ENCODE measurements around the gene UPK2.

The UPK2 gene

DNA sequence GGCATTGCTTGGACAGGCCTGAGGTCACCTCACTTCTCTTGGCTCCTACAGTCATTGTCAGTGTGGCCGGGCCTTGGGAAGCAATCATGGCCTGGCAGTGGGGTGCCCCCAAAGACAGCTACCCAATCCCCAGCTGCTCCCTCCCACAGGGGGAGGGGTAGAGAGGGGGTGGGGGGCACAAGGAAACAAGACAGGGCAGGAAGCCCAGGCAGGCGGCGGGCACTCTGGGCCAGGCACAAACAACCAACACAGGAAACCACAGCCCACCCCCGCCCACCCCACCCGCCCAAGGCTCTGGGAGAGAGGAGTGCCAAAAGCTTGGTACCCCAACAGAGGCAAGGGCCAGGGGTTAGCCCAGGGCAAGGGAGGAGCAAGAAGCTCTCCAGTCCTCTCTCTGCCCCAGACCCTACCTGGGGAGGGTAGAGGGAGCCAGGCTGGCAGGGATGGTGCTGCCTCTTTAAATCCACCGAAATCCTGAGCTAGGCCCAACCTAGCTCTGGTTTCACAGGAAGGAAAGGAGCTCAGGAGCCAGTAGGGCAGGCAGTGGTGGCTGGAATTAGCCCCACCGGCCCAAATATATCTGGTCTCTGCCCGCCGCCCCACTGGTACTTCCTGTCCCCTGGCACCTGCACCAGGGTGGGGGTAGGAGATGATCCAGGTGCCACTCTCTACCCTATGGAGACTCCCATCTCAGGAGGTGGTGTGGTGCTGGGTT is 42.5 kb upstream of the UPK2 start:
- peaks cover 83% of the 10 kb centered on the region for H3K4me1 ChIP-seq (ENCODE audit: control insufficient read depth, low read depth, low read length)
- H3K27me3 ChIP-seq (ENCODE audit: control insufficient read depth, insufficient read depth, low read length), result no peaks in the 10 kb centered on the region
- no peaks in the 10 kb centered on the region for H3K9me3 ChIP-seq (ENCODE audit: control insufficient read depth, low read depth, low read length)
- H3K27ac ChIP-seq (ENCODE audit: low read length), result peak overlapping the region; percentile 27
- no peaks in the 10 kb centered on the region for H3K36me3 ChIP-seq (ENCODE audit: control insufficient read depth, low read depth, low read length)
- no peak overlapping the region for H3K9ac ChIP-seq (ENCODE audit: low read length)
- H3K4me3 ChIP-seq (ENCODE audit: low read length), result peak overlapping the region; percentile 62

DNA sequence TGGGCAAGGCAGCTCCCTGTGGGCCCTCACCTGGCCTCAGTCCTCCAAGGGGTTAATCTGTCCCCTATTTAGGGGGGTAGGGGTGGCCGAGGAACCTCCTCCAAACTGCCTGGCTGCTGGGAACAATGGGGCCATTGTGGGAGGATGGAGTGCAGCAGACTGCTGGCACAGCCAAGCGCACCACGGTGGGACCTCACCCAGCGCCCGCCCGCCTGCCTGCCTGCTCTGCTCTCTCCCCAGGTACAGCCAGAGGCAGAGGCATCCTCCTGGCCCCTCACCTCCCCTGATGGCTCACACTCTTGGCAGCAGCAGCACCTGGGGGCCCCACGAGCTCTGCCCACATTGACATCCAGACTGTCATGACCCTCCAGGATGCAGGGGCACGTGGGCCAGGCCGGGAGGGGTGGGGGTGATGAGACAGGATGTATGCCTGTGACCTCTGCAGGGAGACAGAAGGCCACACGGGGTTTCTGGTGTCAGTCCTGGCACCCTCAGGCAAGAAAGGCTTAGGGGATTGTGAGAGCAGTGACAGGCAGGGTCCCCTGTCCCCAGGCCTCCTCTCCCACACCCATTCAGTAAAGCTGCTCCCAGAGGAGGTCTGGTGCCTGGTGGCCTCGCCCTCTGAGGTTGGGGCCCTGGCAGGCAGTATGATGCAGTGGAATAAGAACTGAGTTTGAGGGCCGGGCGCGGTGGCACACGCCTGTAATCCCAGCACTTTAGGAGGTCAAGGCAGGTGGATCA is 41.8 kb upstream of the UPK2 start:
- no peaks in the 10 kb centered on the region for H3K36me3 ChIP-seq (ENCODE audit: control insufficient read depth, low read depth, low read length)
- H3K27ac ChIP-seq (ENCODE audit: low read length), result no peak overlapping the region
- no peak overlapping the region for H3K4me3 ChIP-seq (ENCODE audit: low read length)
- H3K4me1 ChIP-seq (ENCODE audit: control insufficient read depth, low read depth, low read length), result peaks cover 81% of the 10 kb centered on the region
- H3K9ac ChIP-seq (ENCODE audit: low read length), result no peak overlapping the region
- H3K27me3 ChIP-seq (ENCODE audit: control insufficient read depth, insufficient read depth, low read length), result no peaks in the 10 kb centered on the region
- H3K9me3 ChIP-seq (ENCODE audit: control insufficient read depth, low read depth, low read length), result no peaks in the 10 kb centered on the region

DNA sequence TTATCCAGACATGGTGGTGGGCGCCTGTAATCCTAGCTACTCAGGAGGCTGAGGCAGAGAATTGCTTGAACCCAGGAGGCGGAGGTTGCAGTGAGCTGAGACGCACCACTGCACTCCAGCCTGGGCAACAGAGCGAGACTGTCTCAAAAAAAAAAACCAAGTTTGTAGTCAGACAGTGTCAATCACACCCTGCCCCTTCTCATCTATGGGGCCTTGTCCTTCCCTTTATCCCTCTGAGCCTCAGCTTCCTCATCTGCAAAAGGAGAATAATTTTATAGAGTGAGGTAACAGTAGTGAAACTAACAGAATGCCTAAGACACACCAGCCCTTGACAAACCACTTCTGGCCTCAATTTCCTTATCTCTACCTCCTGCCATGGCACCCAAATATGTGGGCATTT is 41.1 kb upstream of the UPK2 start:
- Histone ChIP-seq H3K9ac (ENCODE audit: low read length) (no peak overlapping the region), H3K27ac (ENCODE audit: low read length) (no peak overlapping the region)

DNA sequence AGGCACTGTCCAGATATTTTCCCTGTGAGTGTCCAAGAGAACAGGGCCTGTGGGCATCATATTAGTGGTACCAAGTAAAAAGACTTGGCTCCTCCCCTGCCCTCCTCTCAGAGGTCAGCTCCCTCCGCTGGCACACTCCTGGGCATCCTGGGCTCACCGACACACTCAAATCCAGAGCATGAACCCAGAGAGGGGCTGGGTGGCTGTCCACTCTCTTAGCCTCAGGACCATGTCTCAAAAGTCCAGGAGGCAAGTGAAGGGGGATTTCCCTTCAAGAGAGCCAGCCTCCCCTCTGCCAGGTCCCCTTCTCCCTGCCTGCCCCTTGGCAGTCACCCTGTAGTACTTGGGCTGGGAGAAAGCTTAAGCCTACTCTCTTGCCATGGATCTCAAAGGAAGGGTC is 40.7 kb upstream of the UPK2 start:
- Histone ChIP-seq H3K9ac (ENCODE audit: low read length) (no peak overlapping the region), H3K9me3 (ENCODE audit: control insufficient read depth, low read depth, low read length) (no peaks in the 10 kb centered on the region), H3K27me3 (ENCODE audit: control insufficient read depth, insufficient read depth, low read length) (no peaks in the 10 kb centered on the region), H3K36me3 (ENCODE audit: control insufficient read depth, low read depth, low read length) (no peaks in the 10 kb centered on the region), H3K27ac (ENCODE audit: low read length) (no peak overlapping the region), H3K4me3 (ENCODE audit: low read length) (no peak overlapping the region), H3K4me1 (ENCODE audit: control insufficient read depth, low read depth, low read length) (peaks cover 83% of the 10 kb centered on the region)

More for the DNA sequence above, 41.1 kb upstream of the UPK2 start:
- H3K36me3 ChIP-seq (ENCODE audit: control insufficient read depth, low read depth, low read length), result no peaks in the 10 kb centered on the region
- H3K4me3 ChIP-seq (ENCODE audit: low read length), result no peak overlapping the region
- H3K9me3 ChIP-seq (ENCODE audit: control insufficient read depth, low read depth, low read length), result no peaks in the 10 kb centered on the region
- peaks cover 82% of the 10 kb centered on the region for H3K4me1 ChIP-seq (ENCODE audit: control insufficient read depth, low read depth, low read length)
- H3K27me3 ChIP-seq (ENCODE audit: control insufficient read depth, insufficient read depth, low read length), result no peaks in the 10 kb centered on the region

DNA sequence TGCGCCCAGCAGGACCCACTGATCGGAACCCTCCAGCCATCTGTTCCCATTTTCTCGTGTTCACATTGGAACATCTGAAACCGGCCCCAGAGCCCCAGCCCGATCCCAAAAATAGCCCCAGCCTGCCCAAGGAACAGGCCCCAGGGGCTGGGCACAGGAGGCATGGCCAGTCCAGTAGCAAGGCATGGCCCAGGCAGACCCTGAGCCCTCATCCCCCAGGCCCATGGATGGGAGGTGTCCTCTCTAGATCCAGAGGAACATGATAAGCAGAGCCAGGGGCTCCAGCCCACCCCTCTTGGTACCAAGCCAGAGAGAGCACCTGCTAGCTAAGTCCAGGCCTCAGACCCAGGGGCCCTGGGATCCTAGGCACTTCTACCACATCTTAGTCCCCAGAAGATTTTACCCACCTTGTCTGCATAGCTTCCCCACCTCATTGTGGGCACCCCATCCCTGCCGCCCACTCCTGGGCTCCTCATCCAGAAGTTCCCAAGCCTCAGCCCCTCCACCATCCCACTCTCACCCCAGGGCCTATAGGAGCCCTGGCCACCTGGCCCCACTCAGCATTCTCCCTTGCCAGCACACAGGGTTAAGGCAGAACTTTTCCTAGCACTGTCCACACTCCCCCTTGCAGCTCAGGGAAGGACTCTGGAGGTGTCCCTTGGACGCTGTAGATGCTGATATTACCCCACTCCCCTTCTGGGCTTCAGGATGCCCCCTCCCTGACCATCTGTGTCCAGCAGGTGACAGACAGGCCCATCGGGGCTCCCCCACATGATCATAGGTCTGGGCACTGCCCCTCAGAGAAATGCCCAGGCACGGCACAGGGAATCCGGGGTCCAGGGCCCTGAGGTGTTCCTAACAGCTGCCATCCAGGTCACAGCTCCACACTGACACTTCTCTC is 39.9 kb upstream of the UPK2 start:
- no peaks in the 10 kb centered on the region for H3K36me3 ChIP-seq (ENCODE audit: control insufficient read depth, low read depth, low read length)
- no peak overlapping the region for H3K27ac ChIP-seq (ENCODE audit: low read length)
- no peak overlapping the region for H3K9ac ChIP-seq (ENCODE audit: low read length)
- no peak overlapping the region for H3K4me3 ChIP-seq (ENCODE audit: low read length)
- H3K9me3 ChIP-seq (ENCODE audit: control insufficient read depth, low read depth, low read length), result no peaks in the 10 kb centered on the region
- peaks cover 90% of the 10 kb centered on the region for H3K4me1 ChIP-seq (ENCODE audit: control insufficient read depth, low read depth, low read length)
- no peaks in the 10 kb centered on the region for H3K27me3 ChIP-seq (ENCODE audit: control insufficient read depth, insufficient read depth, low read length)

DNA sequence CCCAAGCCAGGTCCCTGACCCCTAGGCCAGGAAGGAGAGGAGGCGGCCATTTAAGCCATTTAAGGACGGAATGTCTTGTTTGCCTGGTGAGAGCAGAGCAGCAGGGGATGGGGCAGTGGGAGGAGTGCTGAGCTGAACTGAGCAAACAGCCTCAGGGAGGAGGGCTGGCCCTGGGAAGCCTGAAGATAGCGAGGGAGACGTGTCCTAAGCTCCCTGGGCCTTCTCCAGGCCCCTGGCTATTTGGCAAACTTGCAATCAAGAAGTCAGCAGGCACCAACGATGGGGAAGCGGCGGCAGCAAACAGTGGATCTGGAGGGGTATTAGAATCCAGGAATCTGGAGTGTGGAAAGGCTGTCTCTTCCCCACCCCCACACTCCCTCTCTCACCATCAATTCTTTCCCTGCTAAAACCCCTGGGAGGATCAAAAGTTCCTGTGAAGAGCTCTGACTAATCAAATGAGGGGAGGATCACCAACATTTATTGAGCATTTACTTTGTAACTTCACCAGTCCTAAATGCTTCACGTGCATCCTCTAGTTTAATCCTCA is 39.2 kb upstream of the UPK2 start:
- Histone ChIP-seq H3K4me1 (ENCODE audit: control insufficient read depth, low read depth, low read length) (peaks cover 90% of the 10 kb centered on the region), H3K27me3 (ENCODE audit: control insufficient read depth, insufficient read depth, low read length) (no peaks in the 10 kb centered on the region), H3K9me3 (ENCODE audit: control insufficient read depth, low read depth, low read length) (no peaks in the 10 kb centered on the region), H3K9ac (ENCODE audit: low read length) (no peak overlapping the region), H3K4me3 (ENCODE audit: low read length) (peak overlapping the region; percentile 36), H3K27ac (ENCODE audit: low read length) (no peak overlapping the region), H3K36me3 (ENCODE audit: control insufficient read depth, low read depth, low read length) (no peaks in the 10 kb centered on the region)

DNA sequence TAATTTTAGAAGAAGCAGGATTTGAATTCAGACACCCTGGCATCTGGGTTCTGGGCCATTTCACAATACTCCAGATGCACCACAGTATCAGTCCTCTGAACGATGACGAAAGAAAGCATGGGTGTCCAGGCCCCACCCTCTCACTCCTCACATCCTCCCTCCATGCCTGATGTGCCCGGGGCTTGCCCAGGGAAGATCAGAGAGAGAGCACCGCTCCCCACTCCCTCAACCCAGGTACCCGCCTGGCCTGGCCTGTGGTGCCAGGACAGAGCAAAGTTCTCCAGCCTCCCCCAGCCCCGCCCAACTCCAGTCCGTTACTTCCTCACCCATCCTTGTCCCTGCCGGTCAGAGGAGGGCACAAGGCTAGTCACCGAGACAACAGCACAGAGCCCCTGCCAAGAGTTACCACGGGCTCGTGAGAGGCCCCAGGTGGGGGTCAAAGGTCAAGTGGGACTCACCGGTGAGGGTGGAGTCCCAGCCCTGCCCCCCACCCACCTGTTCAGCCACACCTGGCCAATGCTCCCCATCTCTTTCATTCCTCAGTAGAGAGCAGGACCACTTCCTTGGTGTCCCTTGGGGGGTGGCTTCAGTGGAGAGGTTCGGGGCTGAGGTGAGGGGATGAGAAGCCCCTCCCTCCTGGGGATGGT is 38.5 kb upstream of the UPK2 start:
- no peaks in the 10 kb centered on the region for H3K27me3 ChIP-seq (ENCODE audit: control insufficient read depth, insufficient read depth, low read length)
- H3K4me1 ChIP-seq (ENCODE audit: control insufficient read depth, low read depth, low read length), result peaks cover 86% of the 10 kb centered on the region
- H3K27ac ChIP-seq (ENCODE audit: low read length), result peak overlapping the region; percentile 86
- H3K36me3 ChIP-seq (ENCODE audit: control insufficient read depth, low read depth, low read length), result no peaks in the 10 kb centered on the region
- H3K4me3 ChIP-seq (ENCODE audit: low read length), result peak overlapping the region; percentile 36
- no peak overlapping the region for H3K9ac ChIP-seq (ENCODE audit: low read length)
- no peaks in the 10 kb centered on the region for H3K9me3 ChIP-seq (ENCODE audit: control insufficient read depth, low read depth, low read length)

DNA sequence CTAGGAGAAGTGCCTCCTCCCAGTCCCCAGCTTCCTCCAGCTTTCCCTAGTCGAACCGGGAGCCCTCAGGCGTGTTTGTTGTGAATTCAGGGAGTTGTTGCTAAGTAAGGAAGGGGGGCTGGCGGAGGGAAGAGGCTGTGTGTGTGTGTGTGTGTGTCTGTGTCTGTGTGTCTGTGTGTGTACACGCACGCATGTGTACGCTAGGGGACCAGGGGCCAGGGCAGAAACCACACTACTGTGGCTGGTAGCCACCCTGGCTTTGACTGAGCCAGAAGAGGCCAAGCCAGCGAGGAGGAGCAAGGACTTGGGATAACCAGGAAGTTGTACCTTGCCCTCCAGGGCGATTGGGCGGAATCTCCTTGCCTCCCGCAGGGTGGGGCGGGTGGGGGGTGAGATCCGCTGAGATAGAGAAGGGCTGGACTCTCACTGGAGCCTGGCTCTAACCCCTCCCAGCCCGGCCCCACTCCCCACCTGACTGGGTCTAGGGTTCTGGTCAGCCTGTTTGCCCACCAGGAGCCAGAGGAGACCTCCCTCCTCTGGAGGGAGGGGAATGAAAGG is 37.9 kb upstream of the UPK2 start:
- H3K4me3 ChIP-seq (ENCODE audit: low read length), result peak overlapping the region; percentile 36
- no peaks in the 10 kb centered on the region for H3K36me3 ChIP-seq (ENCODE audit: control insufficient read depth, low read depth, low read length)
- H3K27ac ChIP-seq (ENCODE audit: low read length), result peak overlapping the region; percentile 86
- H3K4me1 ChIP-seq (ENCODE audit: control insufficient read depth, low read depth, low read length), result peaks cover 86% of the 10 kb centered on the region
- H3K27me3 ChIP-seq (ENCODE audit: control insufficient read depth, insufficient read depth, low read length), result no peaks in the 10 kb centered on the region
- H3K9me3 ChIP-seq (ENCODE audit: control insufficient read depth, low read depth, low read length), result no peaks in the 10 kb centered on the region
- no peak overlapping the region for H3K9ac ChIP-seq (ENCODE audit: low read length)

DNA sequence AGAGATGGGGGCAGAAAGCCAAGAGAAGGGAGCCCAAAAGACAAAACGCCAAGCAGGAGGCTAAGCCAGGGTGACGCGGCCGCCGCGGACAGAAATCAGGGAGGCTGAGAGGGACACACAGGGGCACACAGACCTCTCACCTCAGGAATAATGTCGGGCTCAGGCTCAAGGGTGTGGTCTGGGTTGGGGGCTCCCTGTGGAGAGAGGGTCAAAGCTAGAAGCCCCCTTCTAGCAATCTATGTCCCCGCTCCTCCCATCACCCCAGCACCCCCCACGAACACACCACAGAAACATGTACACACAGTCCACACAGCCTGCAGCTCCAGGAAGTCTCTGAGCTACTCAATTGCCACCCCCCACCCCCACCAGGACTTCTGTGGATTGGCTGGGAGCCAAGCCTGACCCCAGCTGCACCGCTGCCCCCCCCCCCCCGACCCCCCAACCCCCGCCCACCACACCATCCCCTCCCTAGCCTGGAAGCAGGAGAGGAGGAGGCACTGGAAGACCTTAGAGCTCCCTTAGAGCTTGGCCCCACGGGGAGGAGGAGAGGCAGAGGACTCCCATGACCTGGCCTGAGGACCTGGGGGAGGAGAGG is 37.3 kb upstream of the UPK2 start:
- Histone ChIP-seq H3K9me3 (ENCODE audit: control insufficient read depth, low read depth, low read length) (no peaks in the 10 kb centered on the region), H3K27me3 (ENCODE audit: control insufficient read depth, insufficient read depth, low read length) (no peaks in the 10 kb centered on the region), H3K4me3 (ENCODE audit: low read length) (peak overlapping the region; percentile 35), H3K36me3 (ENCODE audit: control insufficient read depth, low read depth, low read length) (no peaks in the 10 kb centered on the region), H3K27ac (ENCODE audit: low read length) (peak overlapping the region; percentile 36), H3K9ac (ENCODE audit: low read length) (no peak overlapping the region), H3K4me1 (ENCODE audit: control insufficient read depth, low read depth, low read length) (peaks cover 88% of the 10 kb centered on the region)

DNA sequence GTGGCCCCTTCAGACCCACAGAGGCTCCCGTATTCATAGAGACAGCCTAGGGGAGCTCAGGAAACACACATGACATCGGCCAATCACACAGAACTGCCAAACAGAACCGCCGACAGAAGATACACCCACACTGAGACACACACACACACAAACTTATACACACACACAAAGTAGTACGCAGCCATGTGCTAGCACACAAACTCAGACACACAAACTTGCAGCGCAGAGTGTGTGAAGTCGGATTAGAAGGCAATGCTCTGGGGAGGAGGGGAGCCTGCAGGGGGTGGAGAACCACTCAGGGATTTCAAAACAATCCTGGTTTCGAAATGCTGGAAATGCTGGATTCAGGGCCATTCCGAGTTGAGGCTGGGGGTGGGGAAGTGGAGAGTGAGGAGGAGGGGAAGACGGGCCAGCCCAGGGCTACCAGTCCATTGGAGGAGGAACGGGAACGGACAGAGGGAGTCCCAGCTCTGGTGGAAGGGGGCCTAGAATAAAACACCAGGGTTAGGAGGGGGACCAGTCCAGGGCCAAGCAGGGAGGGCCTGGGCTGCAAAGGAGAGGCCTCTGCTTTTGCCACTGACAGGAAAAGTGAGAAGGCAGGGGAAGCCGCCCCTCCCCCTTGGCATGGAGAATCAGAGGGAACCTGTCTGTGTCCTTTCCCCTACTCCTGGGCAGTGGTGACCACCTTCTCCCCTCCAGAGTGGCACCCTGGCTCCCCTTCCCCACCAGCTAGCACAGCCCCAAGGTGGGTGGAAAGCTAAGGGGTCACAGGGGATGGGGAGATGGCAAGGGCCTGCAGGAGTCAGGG is 34.8 kb upstream of the UPK2 start:
- Histone ChIP-seq H3K27me3 (ENCODE audit: control insufficient read depth, insufficient read depth, low read length) (no peaks in the 10 kb centered on the region), H3K9ac (ENCODE audit: low read length) (peak overlapping the region; percentile 41), H3K36me3 (ENCODE audit: control insufficient read depth, low read depth, low read length) (no peaks in the 10 kb centered on the region), H3K9me3 (ENCODE audit: control insufficient read depth, low read depth, low read length) (no peaks in the 10 kb centered on the region), H3K4me3 (ENCODE audit: low read length) (peak overlapping the region; percentile 56), H3K27ac (ENCODE audit: low read length) (peak overlapping the region; percentile 11), H3K4me1 (ENCODE audit: control insufficient read depth, low read depth, low read length) (peaks cover 78% of the 10 kb centered on the region)
